ENCODE measurements around the gene MDFI.

Gene MDFI

DNA sequence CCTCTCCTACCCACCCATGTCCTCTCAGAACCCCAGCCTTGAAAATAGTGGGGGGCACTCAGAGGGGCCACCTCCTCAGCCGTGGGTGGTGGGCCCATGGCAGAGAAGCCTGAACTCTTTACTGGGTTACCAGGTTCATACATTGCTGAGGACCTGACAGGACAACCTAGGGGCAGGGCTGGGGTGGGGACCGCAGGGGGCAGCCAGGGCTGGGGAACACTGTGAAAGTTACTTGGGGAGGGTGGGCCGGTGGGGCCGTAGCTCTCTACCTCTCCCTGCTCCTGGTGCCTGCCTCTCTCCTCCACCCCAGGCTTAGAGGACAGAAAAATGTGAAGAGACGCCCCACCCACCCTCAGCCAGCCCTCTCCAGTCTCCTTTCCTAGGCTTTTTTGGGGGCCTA is 15.4 kb downstream of the MDFI start:
- no peak for ATAC-seq
- TF ChIP-seq ISL1 (CRISPR knock-in tag; IDR thresholded peaks at IDR 0.05) (no peak), ESRRG (CRISPR knock-in tag; IDR thresholded peaks at IDR 0.05) (no peak), ZFP30 (CRISPR knock-in tag; IDR thresholded peaks at IDR 0.05) (no peak), CSDC2 (CRISPR knock-in tag; IDR thresholded peaks at IDR 0.05) (no peak), GLIS3 (CRISPR knock-in tag; IDR thresholded peaks at IDR 0.05) (no peak), TOX (CRISPR knock-in tag; IDR thresholded peaks at IDR 0.05; ENCODE audit: borderline replicate concordance) (no peak), OSR1 (CRISPR knock-in tag; IDR thresholded peaks at IDR 0.05) (no peak), BACH2 (CRISPR knock-in tag; IDR thresholded peaks at IDR 0.05; ENCODE audit: borderline replicate concordance) (no peak), ZNF8 (CRISPR knock-in tag; IDR thresholded peaks at IDR 0.05) (no peak), ZNF70 (CRISPR knock-in tag; IDR thresholded peaks at IDR 0.05) (no peak), SNAI2 (CRISPR knock-in tag; IDR thresholded peaks at IDR 0.05) (no peak), PPARA (CRISPR knock-in tag; IDR thresholded peaks at IDR 0.05; ENCODE audit: borderline replicate concordance) (no peak), RARB (CRISPR knock-in tag; IDR thresholded peaks at IDR 0.05) (no peak), ZC3H10 (CRISPR knock-in tag; IDR thresholded peaks at IDR 0.05) (no peak), ARNTL (CRISPR knock-in tag; IDR thresholded peaks at IDR 0.05; ENCODE audit: borderline replicate concordance, low read depth) (no peak)
- TF ChIP-seq, protein P1, sequence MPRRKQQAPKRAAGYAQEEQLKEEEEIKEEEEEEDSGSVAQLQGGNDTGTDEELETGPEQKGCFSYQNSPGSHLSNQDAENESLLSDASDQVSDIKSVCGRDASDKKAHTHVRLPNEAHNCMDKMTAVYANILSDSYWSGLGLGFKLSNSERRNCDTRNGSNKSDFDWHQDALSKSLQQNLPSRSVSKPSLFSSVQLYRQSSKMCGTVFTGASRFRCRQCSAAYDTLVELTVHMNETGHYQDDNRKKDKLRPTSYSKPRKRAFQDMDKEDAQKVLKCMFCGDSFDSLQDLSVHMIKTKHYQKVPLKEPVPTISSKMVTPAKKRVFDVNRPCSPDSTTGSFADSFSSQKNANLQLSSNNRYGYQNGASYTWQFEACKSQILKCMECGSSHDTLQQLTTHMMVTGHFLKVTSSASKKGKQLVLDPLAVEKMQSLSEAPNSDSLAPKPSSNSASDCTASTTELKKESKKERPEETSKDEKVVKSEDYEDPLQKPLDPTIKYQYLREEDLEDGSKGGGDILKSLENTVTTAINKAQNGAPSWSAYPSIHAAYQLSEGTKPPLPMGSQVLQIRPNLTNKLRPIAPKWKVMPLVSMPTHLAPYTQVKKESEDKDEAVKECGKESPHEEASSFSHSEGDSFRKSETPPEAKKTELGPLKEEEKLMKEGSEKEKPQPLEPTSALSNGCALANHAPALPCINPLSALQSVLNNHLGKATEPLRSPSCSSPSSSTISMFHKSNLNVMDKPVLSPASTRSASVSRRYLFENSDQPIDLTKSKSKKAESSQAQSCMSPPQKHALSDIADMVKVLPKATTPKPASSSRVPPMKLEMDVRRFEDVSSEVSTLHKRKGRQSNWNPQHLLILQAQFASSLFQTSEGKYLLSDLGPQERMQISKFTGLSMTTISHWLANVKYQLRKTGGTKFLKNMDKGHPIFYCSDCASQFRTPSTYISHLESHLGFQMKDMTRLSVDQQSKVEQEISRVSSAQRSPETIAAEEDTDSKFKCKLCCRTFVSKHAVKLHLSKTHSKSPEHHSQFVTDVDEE (CRISPR knock-in tag; IDR thresholded peaks at IDR 0.05), result no peak
- TF ChIP-seq, protein P2, sequence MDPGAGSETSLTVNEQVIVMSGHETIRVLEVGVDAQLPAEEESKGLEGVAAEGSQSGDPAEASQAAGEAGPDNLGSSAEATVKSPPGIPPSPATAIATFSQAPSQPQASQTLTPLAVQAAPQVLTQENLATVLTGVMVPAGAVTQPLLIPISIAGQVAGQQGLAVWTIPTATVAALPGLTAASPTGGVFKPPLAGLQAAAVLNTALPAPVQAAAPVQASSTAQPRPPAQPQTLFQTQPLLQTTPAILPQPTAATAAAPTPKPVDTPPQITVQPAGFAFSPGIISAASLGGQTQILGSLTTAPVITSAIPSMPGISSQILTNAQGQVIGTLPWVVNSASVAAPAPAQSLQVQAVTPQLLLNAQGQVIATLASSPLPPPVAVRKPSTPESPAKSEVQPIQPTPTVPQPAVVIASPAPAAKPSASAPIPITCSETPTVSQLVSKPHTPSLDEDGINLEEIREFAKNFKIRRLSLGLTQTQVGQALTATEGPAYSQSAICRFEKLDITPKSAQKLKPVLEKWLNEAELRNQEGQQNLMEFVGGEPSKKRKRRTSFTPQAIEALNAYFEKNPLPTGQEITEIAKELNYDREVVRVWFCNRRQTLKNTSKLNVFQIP (CRISPR knock-in tag; IDR thresholded peaks at IDR 0.05; ENCODE audit: borderline replicate concordance, low read depth), result no peak
- TF ChIP-seq, protein P3, sequence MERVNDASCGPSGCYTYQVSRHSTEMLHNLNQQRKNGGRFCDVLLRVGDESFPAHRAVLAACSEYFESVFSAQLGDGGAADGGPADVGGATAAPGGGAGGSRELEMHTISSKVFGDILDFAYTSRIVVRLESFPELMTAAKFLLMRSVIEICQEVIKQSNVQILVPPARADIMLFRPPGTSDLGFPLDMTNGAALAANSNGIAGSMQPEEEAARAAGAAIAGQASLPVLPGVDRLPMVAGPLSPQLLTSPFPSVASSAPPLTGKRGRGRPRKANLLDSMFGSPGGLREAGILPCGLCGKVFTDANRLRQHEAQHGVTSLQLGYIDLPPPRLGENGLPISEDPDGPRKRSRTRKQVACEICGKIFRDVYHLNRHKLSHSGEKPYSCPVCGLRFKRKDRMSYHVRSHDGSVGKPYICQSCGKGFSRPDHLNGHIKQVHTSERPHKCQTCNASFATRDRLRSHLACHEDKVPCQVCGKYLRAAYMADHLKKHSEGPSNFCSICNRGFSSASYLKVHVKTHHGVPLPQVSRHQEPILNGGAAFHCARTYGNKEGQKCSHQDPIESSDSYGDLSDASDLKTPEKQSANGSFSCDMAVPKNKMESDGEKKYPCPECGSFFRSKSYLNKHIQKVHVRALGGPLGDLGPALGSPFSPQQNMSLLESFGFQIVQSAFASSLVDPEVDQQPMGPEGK (CRISPR knock-in tag; IDR thresholded peaks at IDR 0.05; ENCODE audit: borderline replicate concordance), result no peak

DNA sequence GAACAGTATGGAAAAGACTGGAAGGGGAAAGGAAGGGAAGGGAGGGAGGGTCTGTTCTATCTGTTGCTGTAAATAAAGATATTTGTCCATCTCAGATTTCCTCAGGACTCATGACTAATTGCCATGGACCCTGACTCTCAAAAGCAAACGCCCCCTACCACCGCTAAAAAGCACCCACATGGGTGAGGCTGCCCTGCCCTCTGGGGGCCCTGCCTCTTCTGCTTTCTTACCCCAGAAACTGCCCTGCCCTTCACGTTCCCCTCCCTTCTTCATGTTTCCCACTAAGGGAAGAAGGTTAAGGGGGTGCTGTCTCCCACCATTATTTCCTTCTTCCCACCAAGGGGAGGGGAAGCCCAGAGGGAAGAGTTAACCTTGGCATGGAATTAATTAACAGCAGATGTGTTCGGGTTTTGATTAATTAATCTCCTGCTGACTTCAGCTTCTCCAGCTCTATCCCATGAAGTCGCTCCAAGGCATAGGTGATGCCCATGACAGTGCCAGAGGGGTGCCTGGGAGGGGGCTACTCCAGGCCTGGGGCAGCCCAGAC is 16.0 kb downstream of the MDFI start:
- ATAC-seq, result no peak
- TF ChIP-seq SNAI2 (CRISPR knock-in tag; IDR thresholded peaks at IDR 0.05), result no peak
- TF ChIP-seq BACH2 (CRISPR knock-in tag; IDR thresholded peaks at IDR 0.05; ENCODE audit: borderline replicate concordance), result no peak
- no peak for TF ChIP-seq ISL1 (CRISPR knock-in tag; IDR thresholded peaks at IDR 0.05)
- no peak for TF ChIP-seq TCF4 (CRISPR knock-in tag; IDR thresholded peaks at IDR 0.05; ENCODE audit: borderline replicate concordance)
- no peak for TF ChIP-seq RARB (CRISPR knock-in tag; IDR thresholded peaks at IDR 0.05)
- TF ChIP-seq, protein P1 (CRISPR knock-in tag; IDR thresholded peaks at IDR 0.05), result no peak
- no peak for TF ChIP-seq ZFP3 (CRISPR knock-in tag; IDR thresholded peaks at IDR 0.05)
- no peak for TF ChIP-seq ARNTL (CRISPR knock-in tag; IDR thresholded peaks at IDR 0.05; ENCODE audit: borderline replicate concordance, low read depth)
- TF ChIP-seq, protein P4, sequence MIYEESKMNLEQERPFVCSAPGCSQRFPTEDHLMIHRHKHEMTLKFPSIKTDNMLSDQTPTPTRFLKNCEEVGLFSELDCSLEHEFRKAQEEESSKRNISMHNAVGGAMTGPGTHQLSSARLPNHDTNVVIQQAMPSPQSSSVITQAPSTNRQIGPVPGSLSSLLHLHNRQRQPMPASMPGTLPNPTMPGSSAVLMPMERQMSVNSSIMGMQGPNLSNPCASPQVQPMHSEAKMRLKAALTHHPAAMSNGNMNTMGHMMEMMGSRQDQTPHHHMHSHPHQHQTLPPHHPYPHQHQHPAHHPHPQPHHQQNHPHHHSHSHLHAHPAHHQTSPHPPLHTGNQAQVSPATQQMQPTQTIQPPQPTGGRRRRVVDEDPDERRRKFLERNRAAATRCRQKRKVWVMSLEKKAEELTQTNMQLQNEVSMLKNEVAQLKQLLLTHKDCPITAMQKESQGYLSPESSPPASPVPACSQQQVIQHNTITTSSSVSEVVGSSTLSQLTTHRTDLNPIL (CRISPR knock-in tag; IDR thresholded peaks at IDR 0.05; ENCODE audit: low read depth), result no peak
- TF ChIP-seq ZNF70 (CRISPR knock-in tag; IDR thresholded peaks at IDR 0.05), result no peak
- TF ChIP-seq, protein P2 (CRISPR knock-in tag; IDR thresholded peaks at IDR 0.05; ENCODE audit: borderline replicate concordance, low read depth), result no peak
- TF ChIP-seq, protein P5, sequence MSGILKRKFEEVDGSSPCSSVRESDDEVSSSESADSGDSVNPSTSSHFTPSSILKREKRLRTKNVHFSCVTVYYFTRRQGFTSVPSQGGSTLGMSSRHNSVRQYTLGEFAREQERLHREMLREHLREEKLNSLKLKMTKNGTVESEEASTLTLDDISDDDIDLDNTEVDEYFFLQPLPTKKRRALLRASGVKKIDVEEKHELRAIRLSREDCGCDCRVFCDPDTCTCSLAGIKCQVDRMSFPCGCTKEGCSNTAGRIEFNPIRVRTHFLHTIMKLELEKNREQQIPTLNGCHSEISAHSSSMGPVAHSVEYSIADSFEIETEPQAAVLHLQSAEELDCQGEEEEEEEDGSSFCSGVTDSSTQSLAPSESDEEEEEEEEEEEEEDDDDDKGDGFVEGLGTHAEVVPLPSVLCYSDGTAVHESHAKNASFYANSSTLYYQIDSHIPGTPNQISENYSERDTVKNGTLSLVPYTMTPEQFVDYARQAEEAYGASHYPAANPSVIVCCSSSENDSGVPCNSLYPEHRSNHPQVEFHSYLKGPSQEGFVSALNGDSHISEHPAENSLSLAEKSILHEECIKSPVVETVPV (CRISPR knock-in tag; IDR thresholded peaks at IDR 0.05), result no peak
- no peak for TF ChIP-seq ZNF8 (CRISPR knock-in tag; IDR thresholded peaks at IDR 0.05)
- TF ChIP-seq ESRRG (CRISPR knock-in tag; IDR thresholded peaks at IDR 0.05), result no peak
- TF ChIP-seq GLIS3 (CRISPR knock-in tag; IDR thresholded peaks at IDR 0.05), result no peak
